MM.1S (cell line): ENCODE data around the gene MSI1.

Experiments
- CTCF ChIP-seq: fragments of 300-600 bp; sonication (generic); IDR thresholded peaks from 2 replicates; pipeline ENCODE4 v1.5.1; 2016; ENCODE audit warnings: antibody characterized with exemption, low read length, mixed read lengths
- EZH2 ChIP-seq: fragments of 300-600 bp; sonication (generic); optimal IDR thresholded peaks from 2 replicates; pipeline ENCODE3; 2017; ENCODE audit warnings: low read depth, mild to moderate bottlenecking, antibody characterized with exemption, low read length, mixed read lengths
- EZH2phosphoT487 ChIP-seq: fragments of 300-600 bp; sonication (generic); IDR thresholded peaks from 2 replicates; pipeline ENCODE4 v1.6.1; 2018; ENCODE audit warnings: antibody characterized with exemption, low read length

- no peak for TF ChIP-seq CTCF
- no peak for TF ChIP-seq EZH2
- TF ChIP-seq EZH2phosphoT487: no peak
Observed at GRCh38 chr12:120394483-120395367, 25.8 kb upstream of the MSI1 start.
